ENCODE results near the gene TNFRSF18. TPM values are rescaled to one million over a fixed set of nuclear protein-coding genes. Genes with fewer than 3 reads are reported as not detected.

The TNFRSF18 gene
- polyA plus RNA-seq, 3 donors: 0.20 to 0.80 (median 0.43) TPM

GRCh38 chr1:1171546-1172340 is 34.6 kb downstream of the TNFRSF18 start:
- no peak for DNase-seq (ENCODE audit: extremely low read depth in 1 of 11, low read depth in 9 of 11, low spot score in 4 of 11)

GRCh38 chr1:1171161-1171545 is 35.2 kb downstream of the TNFRSF18 start:
- DNase-seq (ENCODE audit: extremely low read depth in 1 of 11, low read depth in 9 of 11, low spot score in 4 of 11): no peak

DNA sequence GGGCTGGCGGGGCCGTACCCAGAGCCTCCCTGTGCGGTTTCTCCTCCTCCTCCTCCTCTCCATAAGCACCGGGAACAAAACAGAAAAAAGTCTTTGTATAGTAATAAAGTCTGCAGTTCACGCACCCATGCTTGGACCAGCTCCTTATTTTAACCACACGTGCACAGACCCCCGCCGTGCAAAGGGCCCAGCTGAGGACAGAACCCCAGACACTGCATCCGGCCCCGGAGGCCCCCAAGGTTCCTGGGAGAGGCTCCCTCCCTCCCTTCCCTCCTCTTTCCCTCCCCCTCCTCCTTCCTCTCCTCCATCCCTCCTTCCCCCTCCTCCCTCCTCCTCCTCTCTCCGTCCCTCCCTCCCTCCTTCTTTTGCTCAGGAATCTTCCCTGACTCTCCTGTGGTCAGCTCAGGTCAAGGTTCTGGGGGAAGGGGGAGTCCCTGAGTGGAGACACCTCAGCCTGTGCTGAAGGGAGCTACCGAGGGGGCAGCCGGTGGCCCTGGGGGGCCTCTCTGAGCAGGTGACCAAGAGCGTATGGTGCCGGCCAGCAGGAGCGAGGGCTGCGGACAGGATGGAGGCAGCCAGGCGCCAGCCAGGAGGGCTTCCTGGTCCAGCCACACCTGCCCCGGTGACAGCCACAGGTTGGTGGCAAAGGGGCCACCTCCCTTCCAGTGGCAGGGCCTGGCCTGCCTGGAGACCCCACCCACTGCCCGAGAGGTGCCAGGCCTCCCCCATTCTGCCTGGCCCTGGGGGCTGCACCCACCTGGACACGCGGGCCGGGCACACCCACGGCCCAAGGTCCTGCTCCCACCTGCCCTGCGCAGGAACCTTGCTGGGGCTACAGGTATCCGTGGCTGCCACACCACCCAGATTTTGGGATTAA is 35.9 kb downstream of the TNFRSF18 start:
- no peak for DNase-seq (ENCODE audit: extremely low read depth in 1 of 11, low read depth in 9 of 11, low spot score in 4 of 11)

DNA sequence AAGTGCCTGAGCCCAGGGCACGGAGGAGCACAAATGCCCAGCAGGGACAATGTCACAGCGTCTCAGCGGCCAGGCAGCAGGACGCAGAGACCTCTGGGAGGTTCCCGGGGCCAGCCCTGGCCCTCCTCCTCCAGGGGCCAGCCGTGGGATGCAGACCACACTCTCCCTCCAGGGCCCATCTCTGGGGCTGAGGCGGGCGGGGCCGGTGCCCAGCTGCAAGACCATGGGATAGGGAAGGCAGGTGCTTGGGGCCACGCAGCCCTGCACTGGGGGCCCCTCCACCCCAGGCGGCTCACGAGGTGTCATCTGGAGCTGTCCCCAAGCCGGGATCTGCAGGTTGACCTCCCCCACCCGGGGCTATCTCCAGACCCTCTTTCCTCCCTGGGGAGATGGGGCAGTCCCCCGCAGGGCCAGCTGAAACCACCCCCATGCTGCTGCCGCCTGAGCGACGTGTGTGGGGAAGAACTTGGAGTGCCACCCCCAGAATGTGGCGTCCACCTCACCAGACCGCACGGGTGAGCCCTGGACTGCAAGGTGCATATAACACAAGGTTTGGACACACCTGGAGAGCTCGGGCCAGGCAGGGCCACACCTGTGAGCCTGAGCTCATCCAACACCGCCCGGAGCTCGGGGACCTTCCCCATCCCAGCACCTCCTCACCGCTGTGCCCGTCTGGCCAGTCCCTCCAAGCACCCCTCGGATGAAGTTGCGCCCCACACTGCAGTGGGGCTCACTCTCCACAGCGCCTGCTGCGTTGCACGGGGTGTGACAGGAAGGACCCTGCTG is 36.8 kb downstream of the TNFRSF18 start:
- no peak for DNase-seq (ENCODE audit: extremely low read depth in 1 of 11, low read depth in 9 of 11, low spot score in 4 of 11)

- no peak for DNase-seq (ENCODE audit: extremely low read depth in 1 of 11, low read depth in 9 of 11, low spot score in 4 of 11)
These were observed 37.7 kb downstream of the TNFRSF18 start for GRCh38 chr1:1168451-1169411.

- DNase-seq (ENCODE audit: extremely low read depth in 1 of 11, low read depth in 9 of 11, low spot score in 4 of 11): no peak
These were observed 38.4 kb downstream of the TNFRSF18 start for GRCh38 chr1:1167841-1168450.

DNA sequence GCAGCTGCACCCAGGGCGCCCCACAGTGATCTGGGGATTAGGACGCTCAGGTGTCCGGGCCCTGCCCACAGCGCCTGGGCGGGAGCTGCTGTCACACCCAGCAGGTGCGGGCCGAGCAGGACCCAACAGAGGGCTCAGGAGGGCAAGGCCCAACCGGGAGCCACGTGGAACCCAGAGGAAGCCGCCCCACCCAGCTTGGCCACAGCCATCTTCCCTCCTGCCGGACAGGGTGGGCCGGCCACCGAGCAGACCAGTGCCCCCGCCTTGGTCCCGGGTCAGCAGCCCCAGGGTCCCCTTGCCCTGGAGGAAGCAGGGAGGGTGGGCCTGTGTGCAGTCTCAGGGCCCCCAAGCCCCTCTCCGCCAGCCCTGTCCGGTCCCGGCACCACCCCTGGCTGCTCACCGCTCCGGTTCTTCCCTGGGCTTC is 39.0 kb downstream of the TNFRSF18 start:
- DNase-seq (ENCODE audit: extremely low read depth in 1 of 11, low read depth in 9 of 11, low spot score in 4 of 11): no peak

DNA sequence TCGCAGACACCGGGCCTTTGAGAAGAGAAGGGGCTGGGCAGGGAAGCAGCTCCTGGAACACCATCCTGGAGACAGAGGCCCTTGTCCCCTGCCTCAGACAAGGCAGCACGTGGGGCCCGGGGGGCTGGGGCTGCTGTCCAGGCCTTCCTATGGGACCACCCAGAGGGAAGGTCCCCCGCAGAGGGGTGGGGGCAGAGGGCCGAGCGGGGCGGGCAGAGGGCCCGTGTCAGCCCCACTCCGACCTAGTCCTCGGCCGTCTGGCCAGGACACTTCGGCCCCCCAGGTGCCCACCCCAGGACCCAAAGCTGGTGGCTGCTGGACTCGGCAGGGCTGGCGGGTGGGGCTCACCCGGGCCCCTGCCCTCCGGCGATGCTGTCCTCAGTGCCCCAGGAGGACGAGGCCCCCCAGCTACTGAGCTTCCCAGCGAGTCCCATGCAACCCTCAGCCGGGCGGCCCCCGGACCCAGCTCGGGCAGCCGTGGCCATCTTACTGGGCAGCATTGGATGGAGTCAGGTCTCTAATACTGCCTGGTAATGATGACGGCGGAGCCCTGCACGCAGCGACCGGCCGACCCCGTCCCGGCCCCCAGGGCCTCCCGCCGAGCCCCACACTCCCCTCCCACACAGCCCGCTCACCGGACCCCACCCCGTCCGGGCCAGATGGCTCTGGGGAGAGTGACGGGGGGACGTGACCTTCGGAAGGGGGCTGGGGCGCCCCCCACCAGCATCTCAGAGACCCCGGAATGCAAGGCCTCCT is 39.6 kb downstream of the TNFRSF18 start:
- DNase-seq (ENCODE audit: extremely low read depth in 1 of 11, low read depth in 9 of 11, low spot score in 4 of 11): no peak

DNA sequence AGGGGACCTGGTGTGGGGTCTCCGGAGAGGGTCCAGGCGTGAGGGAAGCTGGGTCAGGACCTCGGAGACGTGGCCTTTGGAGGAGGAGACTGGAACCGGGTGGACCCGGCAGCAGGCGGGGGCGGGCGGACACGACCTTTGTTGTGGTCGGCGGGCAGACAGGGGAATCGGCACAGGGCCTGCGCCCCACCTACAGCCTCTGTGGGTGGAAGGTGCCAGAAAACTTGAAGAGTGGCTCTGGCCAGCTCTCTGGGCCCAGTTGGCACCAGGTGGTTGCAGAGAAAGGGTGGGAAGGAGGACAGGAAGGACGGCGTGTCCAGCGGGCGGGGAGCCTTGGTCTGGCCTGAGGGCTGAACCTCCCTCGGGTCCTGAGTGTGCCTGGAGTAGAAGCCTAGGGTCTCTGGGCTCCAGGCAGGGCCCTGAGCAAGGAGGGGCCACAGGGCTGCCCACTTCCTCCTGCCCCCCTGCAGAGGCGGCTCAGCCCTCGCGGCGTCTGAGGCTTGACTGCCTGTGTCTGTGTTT is 40.4 kb downstream of the TNFRSF18 start:
- no peak for DNase-seq (ENCODE audit: extremely low read depth in 1 of 11, low read depth in 9 of 11, low spot score in 4 of 11)

GRCh38 chr1:1165485-1165884 is 40.9 kb downstream of the TNFRSF18 start:
- DNase-seq (ENCODE audit: extremely low read depth in 1 of 11, low read depth in 9 of 11, low spot score in 4 of 11): no peak

DNA sequence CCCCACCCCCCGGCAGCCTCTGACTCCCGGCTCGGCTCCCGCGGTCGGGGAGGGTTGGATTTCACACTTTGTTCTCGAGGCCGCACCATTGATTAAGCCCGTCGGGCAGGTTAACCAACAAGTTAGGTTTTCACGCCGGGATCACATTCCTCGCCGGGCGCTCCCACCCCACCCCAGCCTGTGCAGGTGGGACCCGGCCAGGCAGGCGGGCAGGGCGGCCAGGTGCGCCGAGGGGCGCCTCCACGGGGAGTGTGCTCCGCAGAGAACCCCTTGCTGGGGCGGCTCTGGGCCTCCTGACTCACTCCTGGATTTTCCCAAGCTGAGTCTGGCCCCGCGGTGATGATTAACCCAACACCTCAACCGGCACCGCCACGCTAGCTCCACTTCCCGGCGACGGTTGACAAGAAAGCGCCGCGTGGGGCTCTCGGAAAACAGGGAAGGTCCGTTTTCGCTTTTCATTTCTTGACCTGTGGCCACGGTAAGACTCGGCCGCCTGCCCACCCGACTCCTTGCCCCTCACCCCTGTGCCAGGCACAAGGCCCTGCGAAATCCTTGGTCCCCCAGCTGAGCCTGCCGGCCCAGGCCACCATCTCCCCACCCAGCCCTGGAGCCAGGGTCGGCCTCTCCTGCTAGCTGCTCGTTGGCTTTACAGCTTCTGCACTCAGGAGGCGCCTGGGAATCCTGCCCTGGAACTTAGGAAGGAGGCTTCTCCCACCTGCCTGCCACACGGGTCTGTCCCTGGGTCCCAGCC is 41.5 kb downstream of the TNFRSF18 start:
- DNase-seq (ENCODE audit: extremely low read depth in 1 of 11, low read depth in 9 of 11, low spot score in 4 of 11): peak in 2 of 11 donors; percentile 57 to 70

GRCh38 chr1:1164361-1164700 is 42.1 kb downstream of the TNFRSF18 start:
- DNase-seq (ENCODE audit: extremely low read depth in 1 of 11, low read depth in 9 of 11, low spot score in 4 of 11): no peak

DNA sequence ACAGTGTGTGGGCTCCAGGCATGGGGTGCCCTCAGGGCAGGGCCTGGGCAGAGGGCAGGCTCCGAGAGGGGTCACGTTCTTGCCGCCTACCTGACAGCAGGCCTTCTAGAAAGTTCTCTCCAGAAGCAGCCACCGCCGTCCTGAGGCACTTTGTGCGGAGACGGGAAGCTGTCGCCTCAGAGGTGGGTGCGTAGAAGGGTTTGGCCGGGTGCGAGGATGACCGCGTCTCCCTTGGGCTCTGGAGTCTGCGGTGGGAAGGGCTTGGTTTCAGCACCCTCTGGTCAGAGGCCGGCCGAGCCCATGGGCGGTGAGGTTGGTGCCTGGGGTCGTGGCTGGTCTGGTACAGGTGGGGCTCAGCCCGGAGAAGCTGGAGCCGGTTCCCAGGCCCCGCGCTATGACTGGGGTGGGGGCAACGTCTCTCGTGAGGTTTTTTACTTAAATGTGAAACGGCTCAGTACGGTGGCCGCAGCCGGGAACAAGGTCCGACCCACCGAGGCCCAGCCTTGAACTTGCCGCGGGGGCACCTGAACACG is 42.8 kb downstream of the TNFRSF18 start:
- no peak for DNase-seq (ENCODE audit: extremely low read depth in 1 of 11, low read depth in 9 of 11, low spot score in 4 of 11)

GRCh38 chr1:1162597-1163537 is 43.5 kb downstream of the TNFRSF18 start:
- DNase-seq (ENCODE audit: extremely low read depth in 1 of 11, low read depth in 9 of 11, low spot score in 4 of 11): no peak

GRCh38 chr1:1161683-1162079 is 44.7 kb downstream of the TNFRSF18 start:
- DNase-seq (ENCODE audit: extremely low read depth in 1 of 11, low read depth in 9 of 11, low spot score in 4 of 11): no peak

Data from renal cortex interstitium (tissue), 11 donors.